ENCODE data around the gene CEP290.

- TF ChIP-seq ZBTB11 (tag by site-specific recombination; conservative IDR thresholded peaks at IDR 0.05; ENCODE audit: low read depth) (no peak), CTCF (tag by site-specific recombination; IDR thresholded peaks at IDR 0.05) (no peak), ZBTB8A (tag by site-specific recombination; IDR thresholded peaks at IDR 0.05) (no peak), ZNF701 (tag by site-specific recombination; IDR thresholded peaks at IDR 0.05) (no peak)
Measured at GRCh38 chr12:88001327-88001726, 140.6 kb downstream of the CEP290 start.

All from HEK293 (cell line).